8988T (cell line): ENCODE measurements around the gene CUBN.
A peak's percentile ranks its signal among the peaks of the same experiment; 100 is the strongest.
"Not testable (repeated sequence)": the region's sequence is repeated elsewhere in the genome, so short reads cannot be mapped to it uniquely, and the experiment has no call there.

Experiments
- DNase-seq: peaks from one replicate; pipeline ENCODE4 v3.0.0; 2011

The CUBN gene

GRCh38 chr10:17033529-17034260 is 95.9 kb downstream of the CUBN start:
- no peak for DNase-seq

- DNase-seq, result no peak
Measured at GRCh38 chr10:17031637-17032635, 97.7 kb downstream of the CUBN start.

GRCh38 chr10:17029581-17030271 is 99.9 kb downstream of the CUBN start:
- DNase-seq, result peak; percentile 22

DNA sequence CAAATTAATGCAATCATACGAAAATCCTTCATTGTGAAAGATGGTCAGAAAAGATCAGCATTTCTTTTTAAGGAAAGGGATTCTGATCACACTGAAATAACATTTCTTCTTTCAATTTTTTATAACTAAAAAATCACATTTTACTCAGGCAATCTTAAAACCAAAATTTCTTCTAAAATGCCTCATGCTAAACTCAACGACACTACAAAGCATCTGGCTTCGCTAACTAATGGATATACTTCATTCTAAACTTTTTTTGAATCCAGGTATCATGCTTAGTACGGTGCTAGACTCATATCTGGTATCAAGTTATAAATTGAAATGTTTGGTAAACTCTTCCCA is 100.4 kb downstream of the CUBN start:
- no peak for DNase-seq

GRCh38 chr10:17028798-17029197 is 100.8 kb downstream of the CUBN start:
- DNase-seq, result no peak

GRCh38 chr10:17026686-17027485 is 102.7 kb downstream of the CUBN start:
- DNase-seq, result no peak

DNA sequence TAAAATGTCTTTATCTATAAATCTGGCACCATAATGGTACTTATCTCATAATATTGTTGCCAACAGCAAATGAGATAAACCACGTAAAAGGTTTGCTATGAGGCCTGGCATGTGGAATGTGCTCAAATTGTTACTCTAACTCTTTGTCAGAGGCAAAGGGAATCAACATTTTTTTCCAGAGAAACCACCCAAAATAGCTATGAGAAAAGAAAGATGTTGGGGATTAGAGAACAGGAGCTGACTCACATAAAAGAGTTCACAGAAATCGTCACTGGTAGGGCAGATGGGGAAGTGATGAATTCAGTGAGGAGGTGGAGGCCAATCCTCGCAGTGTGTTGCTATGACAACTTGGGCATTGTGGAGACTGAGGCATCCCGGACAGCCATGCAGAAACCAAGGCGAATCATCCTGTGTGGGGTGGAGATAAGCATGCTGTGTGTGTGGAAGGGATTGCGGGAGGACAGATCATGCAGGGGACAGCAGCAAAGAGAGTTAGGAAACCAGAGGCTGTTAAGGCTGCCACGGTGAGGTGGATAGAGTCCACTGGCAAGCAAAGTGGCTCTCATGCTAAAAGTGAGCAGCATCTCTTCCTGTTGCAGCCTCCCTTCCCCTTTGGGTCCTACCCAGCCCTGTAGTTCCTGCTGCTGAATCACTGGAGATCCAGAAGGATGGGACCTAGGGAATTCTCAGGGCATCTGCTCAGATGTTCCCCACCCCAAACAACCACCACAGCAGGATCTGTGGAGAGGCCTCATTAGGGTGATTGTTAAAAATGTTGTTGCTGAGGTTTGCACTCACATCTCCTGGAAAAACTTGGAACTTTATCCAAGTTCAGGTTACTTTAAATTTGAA is 103.9 kb downstream of the CUBN start:
- no peak for DNase-seq

DNA sequence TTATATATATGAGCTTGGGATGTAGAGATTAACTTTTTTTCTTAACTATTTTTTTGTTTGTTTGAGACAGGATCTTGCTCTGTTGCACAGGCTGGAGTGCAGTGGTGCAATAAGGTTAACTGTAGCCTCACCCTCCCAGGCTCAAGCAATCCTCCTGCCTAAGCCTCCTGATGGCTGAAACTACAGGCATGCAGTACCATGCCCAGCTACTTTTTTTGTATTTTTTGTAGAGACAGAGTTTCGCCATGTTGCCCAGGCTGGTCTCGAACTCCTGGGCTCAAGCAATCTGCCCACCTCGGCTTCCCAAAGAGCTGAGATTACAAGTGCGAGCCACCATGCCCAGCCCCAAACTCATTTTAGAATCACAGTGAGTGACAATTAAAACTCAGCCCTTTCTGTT is 105.2 kb downstream of the CUBN start:
- DNase-seq, result no peak

DNA sequence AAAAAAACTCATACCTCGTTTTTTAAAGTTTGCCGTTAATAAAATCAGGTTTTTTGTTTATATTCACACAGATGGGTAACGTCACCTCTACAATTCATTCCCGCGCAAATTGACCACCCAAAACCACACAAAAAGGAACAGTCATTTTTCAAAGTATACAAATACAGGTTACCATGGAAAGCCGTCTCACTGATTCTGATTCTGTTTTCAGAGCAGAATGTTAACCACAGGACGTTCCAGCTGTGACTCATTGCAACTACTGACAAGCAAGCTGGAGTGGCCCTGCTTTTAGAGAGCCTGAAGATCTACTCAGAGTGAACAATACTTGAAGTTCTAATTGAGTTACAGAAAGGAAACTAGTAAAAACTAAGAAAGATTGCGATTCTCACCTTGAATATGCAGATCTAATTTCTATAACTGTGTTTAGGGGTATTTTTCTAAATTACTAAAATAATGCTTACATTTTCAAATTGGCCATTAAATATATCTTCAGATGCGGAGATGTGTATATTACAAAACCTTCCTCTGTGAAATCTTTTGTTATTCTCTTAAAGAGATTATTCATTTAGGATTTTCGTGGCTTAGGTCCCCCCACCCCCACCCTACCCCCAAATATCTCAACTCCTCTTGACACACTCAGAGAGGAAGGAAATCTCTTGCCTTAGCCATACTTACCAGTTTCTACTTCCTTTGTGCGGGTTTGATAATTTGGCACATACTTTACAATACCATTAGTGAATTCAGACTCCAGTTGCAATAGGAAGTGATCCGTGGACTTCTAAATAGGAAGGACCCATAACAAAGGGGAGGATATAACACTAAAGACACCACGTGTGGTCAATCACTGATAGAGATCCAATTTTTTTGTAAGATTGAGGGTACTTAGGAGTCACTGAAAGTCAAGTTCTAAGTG is 106.0 kb downstream of the CUBN start:
- peak; percentile 27 for DNase-seq

DNA sequence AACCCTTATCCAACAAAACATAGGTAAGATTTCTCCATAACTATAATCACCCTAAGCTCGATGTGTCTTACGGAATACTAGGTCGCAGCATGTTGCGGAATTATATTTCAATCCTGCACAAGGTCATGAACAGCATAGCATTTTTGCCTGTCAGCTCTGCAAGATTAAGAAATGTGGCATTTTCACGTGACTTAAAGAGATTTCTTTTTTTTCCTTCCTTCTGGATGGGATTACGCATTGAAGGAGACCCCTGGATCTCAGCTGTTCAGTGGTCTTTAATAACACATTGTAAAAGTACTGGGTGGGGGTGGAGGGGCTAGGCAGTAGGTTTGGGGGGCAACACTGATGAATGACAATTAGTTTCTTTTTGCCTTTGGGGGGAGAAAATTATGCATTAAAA is 106.7 kb downstream of the CUBN start:
- no peak for DNase-seq

DNA sequence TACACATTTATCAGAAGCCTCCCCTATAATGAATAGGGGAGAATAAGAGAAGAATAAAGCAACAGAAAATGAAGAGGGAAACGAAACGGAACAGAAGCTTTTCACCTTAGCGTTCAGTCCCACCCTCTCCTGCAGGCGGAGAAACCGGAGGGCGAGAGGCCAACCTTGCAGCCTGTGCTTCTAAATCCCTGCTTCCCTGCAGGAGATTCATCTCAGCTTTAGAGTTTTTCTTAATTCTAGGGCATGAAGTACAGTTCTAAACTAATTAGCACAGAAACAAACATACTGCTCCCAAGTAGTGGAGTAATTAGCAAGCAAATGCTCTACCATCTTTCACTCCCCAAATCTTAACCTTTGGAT is 107.2 kb downstream of the CUBN start:
- no peak for DNase-seq

DNA sequence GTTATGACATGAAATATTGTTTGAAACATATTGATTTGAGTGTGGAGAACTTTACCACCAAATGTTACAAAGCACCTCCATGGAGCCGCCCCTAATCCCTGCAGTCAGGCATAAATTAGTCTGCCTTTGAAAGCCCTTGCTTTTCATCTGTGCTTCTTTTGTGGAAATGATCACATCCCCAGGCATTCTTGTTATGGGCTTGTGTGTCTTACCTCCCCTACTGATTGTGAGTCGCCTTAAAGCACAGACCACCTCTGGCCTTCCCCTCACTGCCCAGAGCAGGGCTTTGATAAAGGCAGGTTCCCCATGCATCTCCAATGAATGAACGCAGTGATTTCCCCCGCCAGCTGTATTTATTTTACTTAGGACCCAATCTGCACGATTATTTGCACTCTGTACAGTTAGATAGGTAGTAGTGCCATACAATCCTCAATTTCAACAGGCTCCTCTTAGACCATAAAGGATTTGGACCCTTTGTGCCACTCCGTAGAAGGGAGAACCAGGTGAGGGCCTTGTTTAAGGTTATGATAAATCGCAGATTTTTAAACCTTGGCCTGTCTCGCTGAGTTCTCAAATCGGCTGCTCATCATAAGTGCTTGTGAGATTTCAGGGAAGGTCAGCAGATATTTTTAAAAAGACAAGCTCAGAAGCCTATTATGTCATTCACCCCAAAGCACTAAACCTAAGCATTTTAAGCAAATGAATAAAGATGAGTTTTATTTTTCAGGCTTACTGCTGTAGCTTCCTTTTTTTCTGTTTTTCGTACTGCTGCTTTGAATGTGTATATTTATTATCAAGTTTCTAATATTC is 107.8 kb downstream of the CUBN start:
- no peak for DNase-seq

DNA sequence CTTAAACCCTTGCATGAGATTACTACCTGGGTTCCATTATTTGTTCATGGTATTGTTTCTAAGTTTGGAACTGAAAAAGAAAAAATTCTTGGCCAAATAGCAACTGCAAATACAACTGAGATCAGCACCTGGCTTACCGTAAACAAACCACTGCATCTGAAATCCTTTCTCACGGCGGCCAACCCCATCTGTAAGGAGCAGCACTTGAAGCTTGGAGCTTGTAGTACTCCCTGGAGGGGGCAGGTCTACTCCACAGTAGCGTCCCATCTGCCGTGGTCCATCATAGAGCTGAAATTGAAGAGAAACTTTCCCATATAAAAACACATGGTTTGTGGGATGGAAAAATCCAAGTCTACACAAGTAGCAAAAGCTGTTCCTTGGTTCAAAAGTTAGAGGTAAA is 109.9 kb downstream of the CUBN start:
- no peak for DNase-seq

GRCh38 chr10:17013131-17013983 is 116.3 kb downstream of the CUBN start:
- not testable (repeated sequence) for DNase-seq

DNA sequence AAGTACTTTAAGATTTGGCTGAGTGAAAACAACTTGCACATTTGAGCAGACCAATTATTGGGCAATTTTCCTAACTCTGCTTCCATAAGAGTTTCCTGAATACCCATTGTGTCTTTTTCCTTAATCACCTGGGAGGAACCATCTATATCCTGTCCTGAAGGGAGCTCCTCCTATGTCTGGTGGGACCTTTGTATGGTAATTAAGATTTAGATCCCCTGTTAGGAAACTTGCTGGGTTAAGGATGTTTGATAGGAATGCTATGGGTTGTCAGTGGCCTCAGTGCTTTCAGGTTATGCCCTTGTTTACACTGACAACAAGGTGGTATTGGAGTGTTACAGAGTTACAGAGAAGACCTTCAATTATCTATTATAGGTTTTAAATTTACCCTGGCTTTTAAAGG is 116.9 kb downstream of the CUBN start:
- not testable (repeated sequence) for DNase-seq

DNA sequence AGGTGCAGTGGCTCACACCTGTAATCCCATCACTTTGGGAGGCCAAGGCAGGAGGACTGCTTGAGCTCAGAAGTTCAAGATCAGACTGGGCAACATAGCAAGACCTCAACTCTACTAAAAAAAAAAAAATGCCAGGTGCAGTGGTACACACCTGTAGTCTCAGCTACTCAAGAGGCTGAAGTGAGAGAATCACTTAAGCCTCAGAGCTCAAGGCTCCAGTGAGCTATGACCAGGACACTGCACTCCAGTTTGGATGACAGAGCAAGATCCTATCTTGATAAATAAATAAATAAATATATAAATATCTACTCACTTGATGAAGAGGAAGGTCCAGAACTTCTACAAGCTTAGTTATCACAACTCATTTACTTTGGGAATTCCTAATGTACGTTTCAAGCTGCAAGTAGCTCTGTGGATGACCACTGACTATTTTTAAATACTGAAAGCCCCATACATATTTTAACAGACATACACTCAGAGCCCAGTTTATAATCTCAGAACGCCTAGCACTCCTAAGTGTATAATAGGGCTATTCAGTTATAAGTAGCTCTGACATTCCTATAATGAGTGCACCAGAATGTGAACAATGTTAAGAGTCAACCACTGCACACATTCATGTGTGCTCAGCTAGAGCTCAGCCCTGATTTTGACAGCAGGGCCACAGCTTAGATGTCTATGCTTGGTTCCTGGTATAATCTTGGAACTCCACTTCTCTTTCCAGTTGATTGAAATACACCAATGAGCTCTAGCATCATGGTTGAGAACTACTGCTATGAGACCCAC is 119.1 kb downstream of the CUBN start:
- no peak for DNase-seq

GRCh38 chr10:17009212-17009700 is 120.4 kb downstream of the CUBN start:
- DNase-seq, result no peak

DNA sequence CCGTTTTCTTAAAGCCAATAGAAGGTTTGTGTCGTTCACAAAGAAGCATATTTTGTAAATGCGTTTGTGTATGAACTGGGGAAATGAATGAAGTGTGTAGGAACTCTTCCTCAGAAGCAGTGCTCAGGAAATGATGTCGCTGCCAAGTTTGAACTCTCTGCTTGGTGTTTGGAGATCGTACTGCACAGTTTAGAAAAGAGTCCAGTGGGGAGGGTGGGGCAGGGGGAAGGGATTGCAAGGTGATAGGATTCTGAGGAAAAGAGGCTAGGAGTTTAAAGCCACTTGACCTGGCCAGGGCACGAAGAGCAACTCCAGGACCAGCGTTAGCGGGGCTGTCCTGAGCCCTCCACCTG is 122.2 kb downstream of the CUBN start:
- no peak for DNase-seq
